PC-3 (cell line): ENCODE measurements around the gene DGKB. TPM values are rescaled to one million over a fixed set of nuclear protein-coding genes. Genes with fewer than 3 reads are reported as not detected.

ENCODE experiments used
- ATAC-seq: fragments of 200-7000 bp; cut with Tn5 transposase; 2 replicates; pipeline ENCODE4 v1.9.1; 2020; ENCODE audit warnings: mild to moderate bottlenecking, moderate library complexity
- BruUV-seq: library from RNA; stranded (reverse); fragments of 400-500 nt; replicated peaks from 2 replicates; lab custom pipeline; 2021; lab: Mats Ljungman, UMichigan
- CTCF ChIA-PET: fragments of 300-600 bp; sonication (Branson Sonifier 250); formaldehyde crosslinking; loops from one replicate; lab custom pipeline; 2022; ENCODE audit warnings: antibody characterized with exemption; lab: Charles Lee
- POLR2A ChIA-PET: fragments of 300-600 bp; sonication (Branson Sonifier 250); formaldehyde crosslinking; loops from one replicate; lab custom pipeline; 2022; ENCODE audit warnings: antibody characterized with exemption; ENCODE audit not compliant: unreplicated experiment; lab: Charles Lee
- DNase-seq: peaks from one replicate; pipeline ENCODE4 v3.0.0-alpha.2; 2015
- H2AFZ ChIP-seq: fragments of 300-600 bp; sonication (generic); 2 replicates; pipeline ENCODE4 v1.6.0; 2016; ENCODE audit warnings: antibody characterized with exemption, low read length
- H3F3A ChIP-seq: fragments of 300-600 bp; sonication (generic); one replicate; pipeline ENCODE4 v1.6.0; 2017; ENCODE audit warnings: antibody characterized with exemption, low read length, control low read depth, mild to moderate bottlenecking; ENCODE audit not compliant: unreplicated experiment
- H3K27ac ChIP-seq: fragments of 300-600 bp; sonication (generic); 2 replicates; pipeline ENCODE4 v1.5.1; 2016; ENCODE audit warnings: mild to moderate bottlenecking, low read length
- H3K27me3 ChIP-seq: fragments of 300-600 bp; sonication (generic); 2 replicates; pipeline ENCODE4 v1.6.1; 2016; ENCODE audit warnings: low read length, mixed read lengths
- H3K36me3 ChIP-seq: fragments of 300-600 bp; sonication (generic); 2 replicates; pipeline ENCODE4 v1.6.1; 2016; ENCODE audit warnings: low read depth, mixed run types, low read length, mixed read lengths
- H3K4me1 ChIP-seq: fragments of 300-600 bp; sonication (generic); 2 replicates; pipeline ENCODE4 v1.5.1; 2016; ENCODE audit warnings: low read length; ENCODE audit not compliant: insufficient read depth
- H3K4me2 ChIP-seq: fragments of 300-600 bp; sonication (generic); 2 replicates; pipeline ENCODE4 v1.6.0; 2016; ENCODE audit warnings: low read length
- H3K4me3 ChIP-seq: fragments of 300-600 bp; sonication (generic); 2 replicates; pipeline ENCODE4 v1.5.1; 2016; ENCODE audit warnings: mild to moderate bottlenecking, low read length, mixed read lengths
- H3K79me2 ChIP-seq: fragments of 300-600 bp; sonication (generic); 2 replicates; pipeline ENCODE4 v1.6.1; 2017; ENCODE audit warnings: low read length, mixed read lengths
- H3K9ac ChIP-seq: fragments of 300-600 bp; sonication (generic); 2 replicates; pipeline ENCODE4 v1.6.0; 2016; ENCODE audit warnings: mild to moderate bottlenecking, low read length
- H3K9me2 ChIP-seq: fragments of 300-600 bp; sonication (generic); replicated peaks from 2 replicates; pipeline ENCODE4 v1.6.1; 2016; ENCODE audit warnings: mixed run types, low read length, mixed read lengths
- H3K9me3 ChIP-seq: fragments of 300-600 bp; sonication (generic); 2 replicates; pipeline ENCODE4 v1.6.1; 2016; ENCODE audit warnings: low read length, mixed read lengths
- H4K20me1 ChIP-seq: fragments of 300-600 bp; sonication (generic); 2 replicates; pipeline ENCODE4 v1.6.1; 2016; ENCODE audit warnings: low read length, mixed read lengths
- EZH2 ChIP-seq: fragments of 300-600 bp; sonication (generic); IDR thresholded peaks from one replicate; pipeline ENCODE4 v1.6.1; 2017; ENCODE audit warnings: antibody characterized with exemption, mild to moderate bottlenecking, low read length; ENCODE audit not compliant: unreplicated experiment
- EZH2phosphoT487 ChIP-seq: fragments of 300-600 bp; sonication (generic); IDR thresholded peaks from 2 replicates; pipeline ENCODE4 v1.6.1; 2018; ENCODE audit warnings: mild to moderate bottlenecking, antibody characterized with exemption, low read length, borderline replicate concordance
- intact Hi-C: fragments of 100-400 bp; cut with micrococcal nuclease; formaldehyde crosslinking; loops from 2 replicates; pipeline ENCODE4 v1.9.0; 2023
- total RNA-seq: library from RNA; depleted of rRNA; stranded (reverse); fragments of >200 nt; gene quantifications from 2 replicates; pipeline ENCODE4 v1.2.3, GENCODE V29; 2014
- TF ChIP-seq, protein P1 (sequence below): fragments of 300-600 bp; sonication (generic); conservative IDR thresholded peaks from 2 replicates; pipeline ENCODE4 v1.5.1; 2017; ENCODE audit warnings: antibody characterized with exemption, low read depth, mild to moderate bottlenecking, low read length

Gene DGKB
- total RNA-seq, 1 experiment from 2014 or later = 0.15 TPM

DNA sequence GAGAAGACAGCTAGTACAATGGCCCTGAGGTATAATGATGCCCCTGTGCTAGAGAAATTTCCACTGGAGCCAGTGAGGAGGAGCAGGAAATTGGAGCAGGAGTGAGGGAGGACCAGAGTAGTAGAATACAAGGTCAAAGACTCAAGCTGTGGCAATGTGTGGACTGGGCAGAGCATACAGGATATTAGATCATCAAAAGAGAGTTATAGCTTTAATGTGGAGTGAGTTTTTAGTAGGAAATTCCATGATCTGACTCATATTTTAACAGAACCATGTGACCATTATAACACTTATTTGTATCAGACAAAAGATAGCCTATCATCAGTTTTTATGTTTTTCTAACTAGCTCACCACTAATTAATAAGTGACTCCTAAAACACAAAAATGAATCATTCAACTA, 154.1 kb downstream of the DGKB start:
- no peak overlapping the region for H2AFZ ChIP-seq
- H3K9ac ChIP-seq = no peak overlapping the region
- peaks cover 12% of the 10 kb centered on the region for H3K9me3 ChIP-seq
- DNase-seq (peak; percentile 78), ATAC-seq (peak; percentile 100)
- ChIA-PET CTCF (no interaction called here), POLR2A (no interaction called here)
- H3K4me2 ChIP-seq = no peak overlapping the region
- H3K27ac ChIP-seq = peak overlapping the region; percentile 56
- intact Hi-C loops = no loop called here
- no peaks in the 10 kb centered on the region for H3K27me3 ChIP-seq
- no peak overlapping the region for H3K4me3 ChIP-seq
- no peaks in the 10 kb centered on the region for H4K20me1 ChIP-seq
- no peak for TF ChIP-seq EZH2phosphoT487
- no peak for TF ChIP-seq EZH2
- TF ChIP-seq, protein P1, sequence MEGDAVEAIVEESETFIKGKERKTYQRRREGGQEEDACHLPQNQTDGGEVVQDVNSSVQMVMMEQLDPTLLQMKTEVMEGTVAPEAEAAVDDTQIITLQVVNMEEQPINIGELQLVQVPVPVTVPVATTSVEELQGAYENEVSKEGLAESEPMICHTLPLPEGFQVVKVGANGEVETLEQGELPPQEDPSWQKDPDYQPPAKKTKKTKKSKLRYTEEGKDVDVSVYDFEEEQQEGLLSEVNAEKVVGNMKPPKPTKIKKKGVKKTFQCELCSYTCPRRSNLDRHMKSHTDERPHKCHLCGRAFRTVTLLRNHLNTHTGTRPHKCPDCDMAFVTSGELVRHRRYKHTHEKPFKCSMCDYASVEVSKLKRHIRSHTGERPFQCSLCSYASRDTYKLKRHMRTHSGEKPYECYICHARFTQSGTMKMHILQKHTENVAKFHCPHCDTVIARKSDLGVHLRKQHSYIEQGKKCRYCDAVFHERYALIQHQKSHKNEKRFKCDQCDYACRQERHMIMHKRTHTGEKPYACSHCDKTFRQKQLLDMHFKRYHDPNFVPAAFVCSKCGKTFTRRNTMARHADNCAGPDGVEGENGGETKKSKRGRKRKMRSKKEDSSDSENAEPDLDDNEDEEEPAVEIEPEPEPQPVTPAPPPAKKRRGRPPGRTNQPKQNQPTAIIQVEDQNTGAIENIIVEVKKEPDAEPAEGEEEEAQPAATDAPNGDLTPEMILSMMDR = no peak
- peaks cover 4% of the 10 kb centered on the region; the same call in 1 of the 2 replicates for H3K36me3 ChIP-seq
- H3F3A ChIP-seq = peaks cover 6% of the 10 kb centered on the region
- H3K9me2 ChIP-seq = no peaks in the 10 kb centered on the region
- BruUV-seq = no TSS peak
- H3K79me2 ChIP-seq = no peaks in the 10 kb centered on the region
- H3K4me1 ChIP-seq = peaks cover 13% of the 10 kb centered on the region

DNA sequence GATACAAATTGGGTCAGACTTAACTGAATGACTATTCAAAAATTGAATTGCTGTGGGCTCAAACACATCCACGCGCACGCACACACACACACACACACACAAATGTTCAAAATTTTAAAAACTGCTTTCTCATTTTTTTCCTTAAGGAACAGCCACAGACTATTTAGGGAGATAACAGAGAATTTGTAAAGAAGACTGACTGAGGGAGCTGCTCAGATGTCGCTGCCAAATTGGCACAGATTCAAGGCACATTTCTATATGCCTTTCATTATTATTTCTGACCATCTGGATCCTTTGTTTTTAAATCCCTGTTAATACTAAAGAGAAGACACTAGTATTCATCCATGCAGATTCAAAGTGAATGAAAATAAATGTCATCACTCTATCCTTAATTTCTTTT, 154.8 kb downstream of the DGKB start:
- DNase-seq (no peak), ATAC-seq (no peak)
- H3K4me1 ChIP-seq = peaks cover 13% of the 10 kb centered on the region
- intact Hi-C loops = no loop called here
- BruUV-seq = no TSS peak
- H3K36me3 ChIP-seq = peaks cover 4% of the 10 kb centered on the region; the same call in 1 of the 2 replicates
- POLR2A ChIA-PET = interaction anchor here (0.6 kb wide), 1 partner anchor 13 kb away, joined by 5 read pairs; no protein-coding TSS in a partner anchor
- no peaks in the 10 kb centered on the region for H4K20me1 ChIP-seq
- TF ChIP-seq, protein P1 = no peak
- TF ChIP-seq EZH2 = no peak
- no peak for TF ChIP-seq EZH2phosphoT487
- H3K27me3 ChIP-seq = no peaks in the 10 kb centered on the region
- H3K9me2 ChIP-seq = no peaks in the 10 kb centered on the region
- no peaks in the 10 kb centered on the region for H3K79me2 ChIP-seq
- no peak overlapping the region for H3K9ac ChIP-seq
- H3K4me3 ChIP-seq = no peak overlapping the region
- no peak overlapping the region for H3K4me2 ChIP-seq
- CTCF ChIA-PET = no interaction called here
- H3F3A ChIP-seq = peaks cover 6% of the 10 kb centered on the region
- H2AFZ ChIP-seq = no peak overlapping the region
- peak overlapping the region; percentile 56 for H3K27ac ChIP-seq
- H3K9me3 ChIP-seq = peaks cover 12% of the 10 kb centered on the region

DNA sequence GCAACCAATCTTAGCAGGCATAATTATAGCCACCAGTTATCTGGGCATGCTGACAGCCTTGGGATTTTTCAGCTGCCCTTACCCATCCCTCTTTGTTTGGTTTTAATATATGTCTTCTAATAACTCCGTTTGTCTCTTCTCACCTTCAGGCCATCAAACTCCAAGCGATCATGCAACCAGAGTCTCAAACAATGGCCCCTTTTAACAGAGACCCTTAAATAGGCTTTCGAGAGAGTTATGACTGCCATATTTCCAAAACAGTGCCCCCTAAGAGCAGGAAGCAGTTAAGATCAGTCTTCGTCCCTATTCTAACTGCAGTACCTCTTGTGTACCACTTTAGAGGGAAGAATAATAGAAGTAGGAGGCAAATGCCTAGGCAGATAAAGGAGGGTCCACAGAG, 157.5 kb downstream of the DGKB start:
- CTCF ChIA-PET = no interaction called here
- Histone ChIP-seq H3K4me3 (no peak overlapping the region), H3K9me3 (peaks cover 12% of the 10 kb centered on the region), H4K20me1 (no peaks in the 10 kb centered on the region), H3K4me1 (peaks cover 13% of the 10 kb centered on the region), H3K36me3 (peaks cover 4% of the 10 kb centered on the region; the same call in 1 of the 2 replicates), H3K79me2 (no peaks in the 10 kb centered on the region), H3K9ac (no peak overlapping the region), H3F3A (peaks cover 6% of the 10 kb centered on the region), H2AFZ (no peak overlapping the region), H3K27ac (no peak overlapping the region), H3K27me3 (no peaks in the 10 kb centered on the region), H3K4me2 (no peak overlapping the region), H3K9me2 (no peaks in the 10 kb centered on the region)
- DNase-seq (no peak), ATAC-seq (no peak)
- POLR2A ChIA-PET = no interaction called here
- no TSS peak for BruUV-seq
- TF ChIP-seq, protein P1 = no peak
- TF ChIP-seq EZH2 (no peak), EZH2phosphoT487 (no peak)
- intact Hi-C loops = no loop called here
